ENCODE data around the gene SHROOM4.

The SHROOM4 gene

DNA sequence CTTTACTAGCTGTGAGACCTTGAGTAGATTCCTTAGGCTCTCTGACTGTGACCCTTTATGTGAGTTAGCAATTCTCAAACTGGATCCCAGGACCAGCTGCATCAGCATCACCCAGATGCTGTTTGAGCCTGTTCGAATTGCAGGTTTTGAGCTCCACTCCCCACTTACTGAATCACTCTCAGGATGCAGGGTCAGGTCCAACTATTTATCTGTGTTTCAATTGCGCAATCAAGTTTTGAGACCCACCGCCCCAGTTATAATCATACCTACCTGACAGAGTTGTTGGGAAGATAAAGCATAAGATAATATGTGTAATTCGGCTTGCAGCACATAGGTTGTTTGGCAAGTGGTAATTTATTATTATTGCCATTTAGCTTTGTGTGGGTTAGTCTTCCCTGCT, 187.6 kb downstream of the SHROOM4 start:
- no peak overlapping the region for H2AFZ ChIP-seq (ENCODE audit: low read depth, low read length)
- WGBS = 100% methylated on average over 2 of the region's 4 CpGs
- no peak overlapping the region for H2BK12ac ChIP-seq (ENCODE audit: low read length in 2 of 2)
- no peaks in the 10 kb centered on the region for H3K79me1 ChIP-seq (replicated peaks; ENCODE audit: low read length, poor library complexity, severe bottlenecking)
- H3K4me2 ChIP-seq (ENCODE audit: low read length, poor library complexity, severe bottlenecking) = no peak overlapping the region
- no peaks in the 10 kb centered on the region for H3K36me3 ChIP-seq (ENCODE audit: control insufficient read depth in 1 of 2, insufficient read depth in 2 of 2, low read depth in 1 of 2, low read length in 2 of 2)
- H3K9ac ChIP-seq (ENCODE audit: low read length) = no peak overlapping the region
- peaks cover 0 to 30% of the 10 kb centered on the region in 2 experiments for H3K27me3 ChIP-seq (ENCODE audit: control insufficient read depth in 1 of 2, insufficient read depth in 1 of 2, low read length in 2 of 2)
- H3K4me1 ChIP-seq (ENCODE audit: control insufficient read depth, insufficient read depth, low read depth, low read length) = no peaks in the 10 kb centered on the region
- H3K23ac ChIP-seq (ENCODE audit: low read length in 2 of 2) = no peak overlapping the region
- H3K14ac ChIP-seq (ENCODE audit: low read length in 2 of 2) = no peak overlapping the region
- H3K4me3 ChIP-seq (ENCODE audit: insufficient read depth in 1 of 2, low read depth in 1 of 2, low read length in 2 of 2) = no peak overlapping the region
- H3K4ac ChIP-seq (ENCODE audit: low read depth in 1 of 2, low read length in 2 of 2) = no peak overlapping the region
- H4K8ac ChIP-seq (ENCODE audit: low read length) = no peak overlapping the region
- no peaks in the 10 kb centered on the region for H3K9me3 ChIP-seq (ENCODE audit: control insufficient read depth, low read length)
- no peak overlapping the region for H3K27ac ChIP-seq (ENCODE audit: low read length, poor library complexity, severe bottlenecking)
- no peak overlapping the region for H2AK5ac ChIP-seq (ENCODE audit: low read length, severe bottlenecking)
- DNase-seq = no peak
- no peak overlapping the region for H3K18ac ChIP-seq (ENCODE audit: low read depth in 1 of 2, low read length in 2 of 2)
- H4K91ac ChIP-seq (ENCODE audit: low read length) = no peak overlapping the region
- no peak overlapping the region for H2BK5ac ChIP-seq (ENCODE audit: low read depth, low read length, poor library complexity, severe bottlenecking)
- H2BK15ac ChIP-seq (ENCODE audit: low read depth, poor library complexity, severe bottlenecking) = no peak overlapping the region
- no peak overlapping the region for H2BK120ac ChIP-seq (ENCODE audit: low read depth, low read length)

DNA sequence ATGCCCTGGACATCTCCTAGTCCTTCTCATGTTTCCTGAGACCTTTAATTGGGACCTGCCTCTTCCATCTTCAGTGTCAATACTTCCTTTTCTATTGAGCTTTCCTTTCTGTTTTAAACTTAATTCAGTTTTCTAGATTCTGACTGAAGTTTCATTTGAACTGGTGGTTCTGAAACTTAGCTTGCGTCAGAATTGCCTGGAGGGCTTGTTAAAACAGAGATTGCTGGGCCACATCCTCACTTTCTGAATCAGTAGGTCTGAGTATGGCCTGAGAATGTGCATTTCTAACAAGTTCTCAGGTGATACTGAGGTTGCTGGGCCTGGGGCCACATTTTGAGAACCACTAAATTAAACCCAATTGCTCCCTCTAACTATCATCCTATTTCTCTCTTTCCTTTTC, 191.2 kb downstream of the SHROOM4 start:
- Histone ChIP-seq H3K18ac (ENCODE audit: low read depth in 1 of 2, low read length in 2 of 2) (no peak overlapping the region), H2BK5ac (ENCODE audit: low read depth, low read length, poor library complexity, severe bottlenecking) (no peak overlapping the region), H2BK120ac (ENCODE audit: low read depth, low read length) (no peak overlapping the region), H3K27ac (ENCODE audit: low read length, poor library complexity, severe bottlenecking) (no peak overlapping the region), H3K4me3 (ENCODE audit: insufficient read depth in 1 of 2, low read depth in 1 of 2, low read length in 2 of 2) (no peak overlapping the region), H4K8ac (ENCODE audit: low read length) (no peak overlapping the region), H3K4me1 (ENCODE audit: control insufficient read depth, insufficient read depth, low read depth, low read length) (no peaks in the 10 kb centered on the region), H2BK15ac (ENCODE audit: low read depth, poor library complexity, severe bottlenecking) (no peak overlapping the region), H3K9me3 (ENCODE audit: control insufficient read depth, low read length) (no peaks in the 10 kb centered on the region), H2AK5ac (ENCODE audit: low read length, severe bottlenecking) (no peak overlapping the region), H3K14ac (ENCODE audit: low read length in 2 of 2) (no peak overlapping the region), H2BK12ac (ENCODE audit: low read length in 2 of 2) (no peak overlapping the region), H3K23ac (ENCODE audit: low read length in 2 of 2) (no peak overlapping the region), H3K27me3 (ENCODE audit: control insufficient read depth in 1 of 2, insufficient read depth in 1 of 2, low read length in 2 of 2) (peaks cover 0 to 20% of the 10 kb centered on the region in 2 experiments), H3K4me2 (ENCODE audit: low read length, poor library complexity, severe bottlenecking) (no peak overlapping the region), H3K79me1 (replicated peaks; ENCODE audit: low read length, poor library complexity, severe bottlenecking) (no peaks in the 10 kb centered on the region), H2AFZ (ENCODE audit: low read depth, low read length) (no peak overlapping the region), H3K4ac (ENCODE audit: low read depth in 1 of 2, low read length in 2 of 2) (no peak overlapping the region), H3K36me3 (ENCODE audit: control insufficient read depth in 1 of 2, insufficient read depth in 2 of 2, low read depth in 1 of 2, low read length in 2 of 2) (no peaks in the 10 kb centered on the region), H3K9ac (ENCODE audit: low read length) (no peak overlapping the region), H4K91ac (ENCODE audit: low read length) (no peak overlapping the region)
- DNase-seq = no peak
- 100% methylated on average over 1 of the region's 1 CpG for WGBS

DNA sequence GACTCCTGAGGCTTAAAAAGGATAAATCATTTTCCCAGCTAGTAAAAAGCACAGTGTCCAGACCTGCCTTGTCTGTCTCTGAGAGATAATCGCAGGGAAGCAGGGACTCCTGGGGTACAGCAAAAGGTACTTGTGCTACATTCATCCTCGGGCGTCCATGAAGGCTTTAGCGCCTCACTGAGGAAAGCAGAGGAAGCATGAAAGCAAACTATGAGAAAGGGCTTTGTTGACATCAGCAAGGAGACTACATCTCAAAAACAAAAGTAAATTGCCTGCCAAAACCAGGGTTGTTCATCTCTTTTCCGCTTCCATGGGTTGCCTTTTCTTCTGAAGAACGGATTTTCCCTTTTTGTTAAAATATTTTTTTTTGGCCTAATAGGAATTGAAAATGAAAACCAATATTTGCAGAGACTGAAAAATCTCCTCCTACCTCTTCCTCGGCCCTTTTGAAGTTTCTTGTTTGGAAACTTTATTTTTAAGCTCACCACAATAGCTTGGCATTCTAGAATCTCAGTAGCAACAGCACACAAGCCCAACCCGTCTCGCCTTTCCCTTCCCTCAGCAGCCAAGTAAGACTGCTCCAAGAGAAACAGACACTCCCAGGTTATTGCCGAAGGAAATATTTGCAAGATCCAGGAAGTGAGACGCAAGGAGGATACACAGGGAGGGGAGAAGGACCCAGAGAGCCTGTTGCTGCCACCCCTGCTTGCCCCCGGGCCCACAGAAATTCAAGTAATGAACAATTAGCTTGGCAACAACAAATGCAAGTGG, 195.0 kb downstream of the SHROOM4 start:
- H3K79me1 ChIP-seq (replicated peaks; ENCODE audit: low read length, poor library complexity, severe bottlenecking) = no peaks in the 10 kb centered on the region
- no peak overlapping the region for H3K14ac ChIP-seq (ENCODE audit: low read length in 2 of 2)
- H4K91ac ChIP-seq (ENCODE audit: low read length) = no peak overlapping the region
- no peak overlapping the region for H3K27ac ChIP-seq (ENCODE audit: low read length, poor library complexity, severe bottlenecking)
- H3K9me3 ChIP-seq (ENCODE audit: control insufficient read depth, low read length) = no peaks in the 10 kb centered on the region
- H3K27me3 ChIP-seq (ENCODE audit: control insufficient read depth in 1 of 2, insufficient read depth in 1 of 2, low read length in 2 of 2) = peaks cover 0 to 18% of the 10 kb centered on the region in 2 experiments
- H3K23ac ChIP-seq (ENCODE audit: low read length in 2 of 2) = no peak overlapping the region
- H2BK12ac ChIP-seq (ENCODE audit: low read length in 2 of 2) = no peak overlapping the region
- no peak overlapping the region for H3K9ac ChIP-seq (ENCODE audit: low read length)
- H2BK120ac ChIP-seq (ENCODE audit: low read depth, low read length) = no peak overlapping the region
- H3K4me3 ChIP-seq (ENCODE audit: insufficient read depth in 1 of 2, low read depth in 1 of 2, low read length in 2 of 2) = no peak overlapping the region
- H2AK5ac ChIP-seq (ENCODE audit: low read length, severe bottlenecking) = no peak overlapping the region
- no peak overlapping the region for H4K8ac ChIP-seq (ENCODE audit: low read length)
- no peak overlapping the region for H2BK5ac ChIP-seq (ENCODE audit: low read depth, low read length, poor library complexity, severe bottlenecking)
- WGBS = 97% methylated on average over 5 of the region's 12 CpGs
- H3K18ac ChIP-seq (ENCODE audit: low read depth in 1 of 2, low read length in 2 of 2) = no peak overlapping the region
- H3K36me3 ChIP-seq (ENCODE audit: control insufficient read depth in 1 of 2, insufficient read depth in 2 of 2, low read depth in 1 of 2, low read length in 2 of 2) = no peaks in the 10 kb centered on the region
- H3K4ac ChIP-seq (ENCODE audit: low read depth in 1 of 2, low read length in 2 of 2) = no peak overlapping the region
- DNase-seq = no peak
- no peak overlapping the region for H3K4me2 ChIP-seq (ENCODE audit: low read length, poor library complexity, severe bottlenecking)
- no peak overlapping the region for H2BK15ac ChIP-seq (ENCODE audit: low read depth, poor library complexity, severe bottlenecking)
- H3K4me1 ChIP-seq (ENCODE audit: control insufficient read depth, insufficient read depth, low read depth, low read length) = peaks cover 2% of the 10 kb centered on the region
- no peak overlapping the region for H2AFZ ChIP-seq (ENCODE audit: low read depth, low read length)

DNA sequence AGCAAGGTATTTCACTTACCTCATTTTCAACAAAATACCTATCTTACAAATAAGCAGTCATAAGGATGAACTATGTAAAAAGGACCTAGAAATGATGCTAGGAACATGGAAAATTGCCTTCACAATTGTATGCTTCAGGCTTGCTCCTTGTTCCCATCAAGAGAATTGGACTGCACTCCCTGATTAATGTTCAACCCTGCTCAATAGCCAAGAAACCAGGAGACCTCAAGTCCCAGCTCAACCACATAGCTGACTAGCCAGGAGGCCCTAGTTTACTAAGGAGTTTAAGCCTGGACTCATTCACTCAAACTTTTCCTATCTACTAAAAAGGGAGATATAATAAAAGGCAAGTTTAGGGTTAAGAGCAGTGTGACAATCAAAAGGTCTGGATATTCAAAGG, 196.8 kb downstream of the SHROOM4 start:
- Histone ChIP-seq H3K4me3 (ENCODE audit: insufficient read depth in 1 of 2, low read depth in 1 of 2, low read length in 2 of 2) (no peak overlapping the region), H3K4me2 (ENCODE audit: low read length, poor library complexity, severe bottlenecking) (no peak overlapping the region), H3K14ac (ENCODE audit: low read length in 2 of 2) (no peak overlapping the region), H3K36me3 (ENCODE audit: control insufficient read depth in 1 of 2, insufficient read depth in 2 of 2, low read depth in 1 of 2, low read length in 2 of 2) (no peaks in the 10 kb centered on the region), H3K4ac (ENCODE audit: low read depth in 1 of 2, low read length in 2 of 2) (no peak overlapping the region), H3K4me1 (ENCODE audit: control insufficient read depth, insufficient read depth, low read depth, low read length) (peaks cover 2% of the 10 kb centered on the region), H4K8ac (ENCODE audit: low read length) (no peak overlapping the region), H2BK120ac (ENCODE audit: low read depth, low read length) (no peak overlapping the region), H3K27ac (ENCODE audit: low read length, poor library complexity, severe bottlenecking) (no peak overlapping the region), H2BK12ac (ENCODE audit: low read length in 2 of 2) (no peak overlapping the region), H2BK5ac (ENCODE audit: low read depth, low read length, poor library complexity, severe bottlenecking) (no peak overlapping the region), H4K91ac (ENCODE audit: low read length) (no peak overlapping the region), H3K79me1 (replicated peaks; ENCODE audit: low read length, poor library complexity, severe bottlenecking) (no peaks in the 10 kb centered on the region), H2AK5ac (ENCODE audit: low read length, severe bottlenecking) (no peak overlapping the region), H3K23ac (ENCODE audit: low read length in 2 of 2) (no peak overlapping the region), H2AFZ (ENCODE audit: low read depth, low read length) (no peak overlapping the region), H3K18ac (ENCODE audit: low read depth in 1 of 2, low read length in 2 of 2) (no peak overlapping the region), H3K9me3 (ENCODE audit: control insufficient read depth, low read length) (no peaks in the 10 kb centered on the region), H3K9ac (ENCODE audit: low read length) (no peak overlapping the region), H3K27me3 (ENCODE audit: control insufficient read depth in 1 of 2, insufficient read depth in 1 of 2, low read length in 2 of 2) (peaks cover 0 to 12% of the 10 kb centered on the region in 2 experiments), H2BK15ac (ENCODE audit: low read depth, poor library complexity, severe bottlenecking) (no peak overlapping the region)
- no peak for DNase-seq
